ENCODE data around the gene AURKAIP1.

DNA sequence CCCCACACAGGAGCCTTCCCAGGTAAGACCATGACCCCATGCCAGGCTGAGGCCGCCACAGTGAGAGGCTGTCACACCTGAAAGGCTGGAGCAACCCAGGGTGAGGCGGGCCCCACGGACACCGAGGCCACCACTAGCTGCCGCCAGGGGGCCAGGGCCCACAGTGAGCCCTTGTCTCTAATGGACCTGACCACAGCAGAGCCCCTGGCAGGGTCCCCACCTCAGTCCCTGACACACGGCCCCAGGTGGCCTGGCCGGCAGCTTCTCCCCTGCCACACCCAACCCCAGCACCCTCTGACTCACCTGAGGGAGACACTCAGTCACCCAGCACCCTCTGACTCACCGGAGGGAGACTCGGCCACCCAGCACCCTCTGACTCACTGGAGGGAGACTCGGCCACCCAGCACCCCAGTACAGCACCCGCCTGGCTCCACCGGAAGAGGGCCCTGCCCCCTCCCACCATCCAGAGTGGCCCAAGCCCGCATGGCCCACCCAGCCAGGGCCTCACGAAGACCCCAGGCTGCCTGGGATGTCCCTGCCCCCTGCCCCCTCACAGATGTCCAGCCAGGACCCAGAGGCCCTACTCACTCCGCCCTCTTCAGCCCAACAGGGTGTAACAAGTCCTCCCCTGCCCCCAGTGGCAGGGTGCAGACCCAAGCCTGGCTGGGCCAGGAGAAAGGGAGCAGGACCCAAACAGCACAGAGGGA is 30.2 kb downstream of the AURKAIP1 start:
- TF ChIP-seq, protein P1, sequence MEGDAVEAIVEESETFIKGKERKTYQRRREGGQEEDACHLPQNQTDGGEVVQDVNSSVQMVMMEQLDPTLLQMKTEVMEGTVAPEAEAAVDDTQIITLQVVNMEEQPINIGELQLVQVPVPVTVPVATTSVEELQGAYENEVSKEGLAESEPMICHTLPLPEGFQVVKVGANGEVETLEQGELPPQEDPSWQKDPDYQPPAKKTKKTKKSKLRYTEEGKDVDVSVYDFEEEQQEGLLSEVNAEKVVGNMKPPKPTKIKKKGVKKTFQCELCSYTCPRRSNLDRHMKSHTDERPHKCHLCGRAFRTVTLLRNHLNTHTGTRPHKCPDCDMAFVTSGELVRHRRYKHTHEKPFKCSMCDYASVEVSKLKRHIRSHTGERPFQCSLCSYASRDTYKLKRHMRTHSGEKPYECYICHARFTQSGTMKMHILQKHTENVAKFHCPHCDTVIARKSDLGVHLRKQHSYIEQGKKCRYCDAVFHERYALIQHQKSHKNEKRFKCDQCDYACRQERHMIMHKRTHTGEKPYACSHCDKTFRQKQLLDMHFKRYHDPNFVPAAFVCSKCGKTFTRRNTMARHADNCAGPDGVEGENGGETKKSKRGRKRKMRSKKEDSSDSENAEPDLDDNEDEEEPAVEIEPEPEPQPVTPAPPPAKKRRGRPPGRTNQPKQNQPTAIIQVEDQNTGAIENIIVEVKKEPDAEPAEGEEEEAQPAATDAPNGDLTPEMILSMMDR (conservative IDR thresholded peaks at IDR 0.05) = peak; percentile 79
- no peak for TF ChIP-seq EZH2 (IDR thresholded peaks at IDR 0.05; ENCODE audit: low read depth)

Data from PC-9 (cell line).